Ecto neural progenitor cell (in vitro differentiated cells): Measurements from ENCODE around the gene DMD.

Source experiments
- DNase-seq: peaks from one replicate; pipeline ENCODE4 v3.0.0-alpha.2; 2018; ENCODE audit warnings: low spot score

DMD gene

DNA sequence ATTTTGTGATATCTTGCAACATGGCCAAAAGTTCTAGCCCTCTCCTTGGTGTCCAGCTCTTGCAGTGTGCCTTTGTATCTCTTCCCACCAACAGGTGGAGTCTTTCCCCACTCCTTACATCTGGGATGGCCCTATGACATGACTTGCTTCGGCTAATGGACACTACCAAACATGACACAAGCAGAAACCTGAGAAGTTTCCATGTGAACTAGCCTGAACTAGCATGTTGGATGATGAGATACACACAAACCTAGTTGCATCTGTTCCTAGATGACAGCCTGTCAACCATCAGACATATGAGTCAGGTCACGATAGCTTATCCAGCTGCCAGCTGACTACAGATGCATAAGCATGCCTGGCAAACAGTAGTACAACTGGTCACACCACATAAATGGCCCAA is 1932.0 kb downstream of the DMD start:
- no peak for DNase-seq

DNA sequence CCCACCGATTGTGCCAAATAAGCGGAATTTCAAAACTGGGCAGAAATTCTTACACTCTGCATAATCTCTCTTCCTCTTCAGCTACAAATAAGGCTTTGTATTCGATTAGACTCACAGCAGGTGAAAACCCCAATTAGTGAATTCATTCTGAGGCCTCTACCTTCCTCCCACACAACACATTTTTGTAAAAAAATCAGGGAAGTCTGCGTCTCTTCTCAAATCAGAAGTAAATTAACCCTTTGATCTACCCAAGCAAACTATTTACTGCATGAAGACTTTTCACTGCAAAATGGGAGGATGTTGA is 1938.9 kb downstream of the DMD start:
- DNase-seq: no peak

GRCh38 chrX:31271615-31272471 is 1939.5 kb downstream of the DMD start:
- DNase-seq: no peak

- DNase-seq: no peak
Measured at GRCh38 chrX:31269914-31270313, 1941.4 kb downstream of the DMD start.

DNA sequence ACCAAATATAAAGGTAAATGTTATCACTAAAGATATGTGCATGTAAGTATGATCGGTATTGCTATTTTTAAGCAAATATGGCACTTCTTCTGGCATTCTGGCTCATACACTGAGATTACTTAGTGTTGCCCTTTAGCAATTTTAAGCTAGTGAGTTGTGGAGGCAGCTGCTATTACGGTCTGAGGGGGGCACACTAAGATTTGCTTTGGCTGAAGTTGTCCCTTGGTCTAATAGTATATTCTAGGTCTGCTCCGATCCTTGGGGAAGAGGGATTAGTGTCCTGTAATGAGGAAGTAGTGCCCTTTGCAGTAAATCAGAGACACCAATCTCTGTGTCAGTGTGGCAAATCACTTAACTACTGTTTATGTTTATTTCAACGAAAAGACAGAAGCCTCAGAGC is 1943.0 kb downstream of the DMD start:
- no peak for DNase-seq

DNA sequence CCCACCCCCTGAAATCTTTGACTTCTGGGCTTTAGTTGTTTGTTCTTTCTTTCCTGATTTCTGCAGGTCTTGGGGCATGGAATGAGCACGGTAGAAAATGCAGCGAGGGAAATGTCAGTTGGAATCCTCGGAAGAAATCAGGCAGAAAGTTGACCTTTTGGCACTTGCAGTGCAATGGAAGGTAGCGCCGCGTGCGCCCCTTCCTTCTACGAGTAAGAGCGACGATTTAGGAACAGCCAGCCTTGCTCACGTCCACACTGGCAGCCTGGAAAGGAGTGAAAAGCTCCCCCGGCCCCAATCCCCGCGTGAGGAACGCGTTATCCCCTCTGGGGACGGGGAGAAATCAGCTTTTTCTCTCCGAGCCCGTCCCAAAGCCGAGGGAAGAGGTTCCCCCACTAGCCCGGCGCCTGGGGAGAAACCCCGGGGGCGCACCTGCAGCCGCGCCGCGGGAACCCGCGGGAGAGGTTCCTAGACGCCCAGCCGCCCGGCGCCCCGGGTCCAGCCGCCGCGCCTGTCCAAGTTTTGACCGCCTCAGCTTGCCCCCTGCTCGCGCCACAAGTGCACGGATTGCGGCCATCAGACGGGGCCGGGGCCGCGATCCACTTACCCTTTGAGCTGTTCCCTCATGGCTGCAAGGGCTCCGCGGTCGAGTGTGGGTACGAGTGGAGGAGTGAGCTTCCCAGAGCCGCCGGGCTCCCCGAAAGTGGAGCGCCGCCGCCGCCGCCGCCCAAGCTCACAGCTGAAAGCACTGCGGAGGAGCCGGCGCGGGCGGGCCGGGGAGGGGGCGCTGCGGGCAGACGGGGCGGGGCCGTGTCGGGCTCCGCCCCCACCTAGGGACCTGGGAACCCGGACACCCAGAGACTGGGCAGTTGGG is 1944.9 kb downstream of the DMD start:
- peak; percentile 67 for DNase-seq

GRCh38 chrX:31265383-31265782 is 1946.0 kb downstream of the DMD start:
- DNase-seq: no peak

DNA sequence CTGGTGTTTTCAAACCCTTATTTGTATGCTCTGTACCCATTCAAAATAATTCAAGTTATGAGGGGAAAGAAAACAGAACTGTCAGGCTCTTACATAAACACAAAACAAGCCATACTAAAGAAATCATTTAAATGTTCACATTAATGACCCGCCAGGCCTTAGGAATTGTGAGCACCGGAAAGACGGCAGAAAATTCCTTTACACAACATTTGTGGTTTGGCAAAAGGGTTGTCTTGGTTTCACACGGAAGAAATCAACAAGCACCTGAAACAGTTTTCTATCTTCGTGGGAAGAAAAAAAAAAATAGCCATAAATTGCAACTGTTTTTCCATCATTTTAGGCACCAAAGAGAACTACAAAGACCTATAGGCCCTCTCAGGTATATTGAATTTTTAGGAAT is 1951.0 kb downstream of the DMD start:
- DNase-seq: no peak

DNA sequence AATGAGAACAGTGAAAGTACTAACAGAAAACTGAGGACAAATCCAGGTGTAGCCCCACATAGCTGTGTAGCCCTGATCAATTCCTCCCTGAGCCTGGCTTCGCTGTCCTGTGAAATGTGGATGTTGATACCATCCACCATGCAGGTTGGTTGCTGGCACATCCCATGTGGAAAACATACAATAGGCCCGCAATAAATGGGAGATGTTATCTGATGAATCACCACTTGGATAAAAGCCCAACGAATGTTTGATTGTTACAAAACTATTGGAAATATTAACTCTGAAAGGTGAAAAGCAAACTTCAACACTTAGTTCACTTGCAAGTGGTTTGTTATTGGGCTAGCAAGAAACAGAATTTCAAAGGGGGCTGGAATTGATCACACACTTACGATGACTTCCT is 1953.2 kb downstream of the DMD start:
- no peak for DNase-seq

- no peak for DNase-seq
Measured at GRCh38 chrX:31255310-31256033, 1955.9 kb downstream of the DMD start.

DNA sequence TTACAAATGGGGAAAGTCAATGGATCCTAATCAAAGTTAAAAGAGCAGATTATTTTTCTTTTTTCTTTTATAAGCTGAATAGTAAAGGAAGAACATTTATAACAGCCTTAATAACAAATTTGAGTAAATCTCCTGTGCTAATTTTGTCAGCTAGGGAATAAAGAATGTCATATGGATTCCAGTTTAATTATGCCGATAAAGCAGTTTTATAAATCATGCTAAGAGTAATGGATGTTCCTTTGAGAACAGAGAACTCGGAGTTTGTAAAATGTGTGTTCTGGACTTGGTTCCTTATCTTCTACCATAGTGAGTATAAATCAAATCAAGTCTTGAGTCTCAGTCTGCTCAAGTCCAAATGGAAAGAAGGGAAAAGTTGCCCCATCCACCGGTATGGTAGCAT is 1959.2 kb downstream of the DMD start:
- DNase-seq: no peak

- no peak for DNase-seq
Measured at GRCh38 chrX:31251336-31251735, 1960.0 kb downstream of the DMD start.

GRCh38 chrX:31245714-31246113 is 1965.6 kb downstream of the DMD start:
- no peak for DNase-seq

- no peak for DNase-seq
Measured at GRCh38 chrX:31243804-31244203, 1967.5 kb downstream of the DMD start.

DNA sequence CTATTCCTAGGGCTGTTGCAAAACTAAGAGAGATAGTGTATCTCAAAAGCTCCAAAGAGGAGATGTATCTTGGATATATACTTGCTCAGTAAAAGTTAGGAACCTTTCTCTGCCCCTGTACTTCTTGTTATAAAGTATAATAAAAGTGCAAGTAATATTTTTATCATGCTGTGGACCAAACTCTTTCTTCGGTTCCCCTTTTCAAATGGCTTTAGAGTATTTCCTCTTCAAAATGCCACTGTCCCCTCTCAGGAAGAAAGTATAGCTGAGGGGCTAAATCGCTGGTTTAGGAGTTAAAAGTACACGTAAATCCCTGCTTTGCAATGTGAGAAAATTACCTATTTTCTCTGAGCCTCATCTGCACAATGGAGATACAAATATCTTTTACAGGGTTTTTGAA is 1970.4 kb downstream of the DMD start:
- DNase-seq: no peak

- no peak for DNase-seq
Measured at GRCh38 chrX:31237189-31237588, 1974.2 kb downstream of the DMD start.

- no peak for DNase-seq
Measured at GRCh38 chrX:31236231-31236630, 1975.1 kb downstream of the DMD start.

GRCh38 chrX:31233941-31234496 is 1977.3 kb downstream of the DMD start:
- DNase-seq: no peak

GRCh38 chrX:31232506-31232905 is 1978.8 kb downstream of the DMD start:
- DNase-seq: no peak

DNA sequence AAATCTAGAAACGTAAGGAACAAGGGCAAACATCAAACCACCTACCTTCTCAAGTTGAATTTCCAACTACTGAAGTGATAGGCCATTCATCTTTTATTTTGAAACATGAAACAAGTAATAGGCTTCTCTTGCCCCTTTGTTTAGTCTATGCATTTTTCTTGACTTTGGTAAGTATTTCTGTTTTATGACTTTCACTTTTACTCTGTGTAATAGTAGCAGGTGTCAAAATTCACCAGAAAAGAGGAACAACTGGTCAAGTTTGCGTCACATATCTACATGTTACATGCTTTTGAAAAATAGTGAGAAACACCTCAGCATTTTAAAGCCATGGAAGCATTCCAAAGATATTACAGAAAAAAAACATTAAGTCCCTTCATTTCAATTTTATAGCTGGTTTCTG is 1982.4 kb downstream of the DMD start:
- no peak for DNase-seq

DNA sequence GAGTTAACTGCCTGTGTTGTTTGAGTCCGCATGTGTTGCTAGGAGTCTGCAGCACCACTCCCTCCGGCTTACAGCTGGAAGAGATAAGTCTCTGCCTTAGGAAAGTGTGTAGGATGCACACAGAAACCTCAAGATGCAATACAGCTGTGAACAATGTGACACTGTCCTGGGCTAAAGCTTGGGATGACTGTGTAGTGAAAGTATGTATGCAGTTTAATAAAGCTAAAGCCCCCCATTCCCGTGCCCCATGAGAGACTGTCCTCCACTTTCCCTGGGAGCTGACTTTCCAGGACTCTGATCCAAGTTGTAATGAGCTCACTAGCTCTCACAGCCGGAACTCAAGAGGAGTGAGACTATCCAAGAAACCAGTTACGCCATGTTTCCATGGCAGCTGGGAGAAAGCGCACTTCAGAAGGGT is 1982.9 kb downstream of the DMD start:
- no peak for DNase-seq

- DNase-seq: no peak
Measured at GRCh38 chrX:31227250-31227649, 1984.1 kb downstream of the DMD start.
